Measurements from ENCODE around the gene CA5A. TPM values are rescaled to one million over a fixed set of nuclear protein-coding genes. Genes with fewer than 3 reads are reported as not detected.

The CA5A gene
- total and polyA plus RNA-seq, 2 of the 13 experiments (the other 11 are each of a cell fraction or from before 2014, with no cell fraction given) = 66.8 to 106 TPM

DNA sequence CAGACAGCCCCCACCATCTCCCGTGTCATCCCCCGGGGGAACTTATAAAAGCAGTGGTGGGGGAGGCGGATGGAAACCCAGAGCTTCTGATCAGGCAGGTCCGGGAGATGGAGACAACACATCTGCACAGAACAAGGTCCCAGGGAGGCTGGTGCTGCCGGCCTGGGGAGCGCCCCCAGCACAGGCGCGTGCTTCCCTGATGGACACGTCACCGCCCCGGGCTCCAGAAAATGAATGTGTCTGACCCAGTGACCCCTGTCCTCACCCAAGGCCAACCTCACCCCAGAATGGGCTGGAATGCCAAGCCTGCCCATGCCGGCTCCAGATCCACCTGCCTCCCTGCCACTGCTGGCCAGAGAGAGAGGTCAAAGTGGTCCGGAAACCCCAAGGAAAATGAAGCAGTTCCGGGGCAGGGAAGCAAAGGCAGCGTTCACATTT is 79.5 kb downstream of the CA5A start (continued):
- TF ChIP-seq, protein P1, sequence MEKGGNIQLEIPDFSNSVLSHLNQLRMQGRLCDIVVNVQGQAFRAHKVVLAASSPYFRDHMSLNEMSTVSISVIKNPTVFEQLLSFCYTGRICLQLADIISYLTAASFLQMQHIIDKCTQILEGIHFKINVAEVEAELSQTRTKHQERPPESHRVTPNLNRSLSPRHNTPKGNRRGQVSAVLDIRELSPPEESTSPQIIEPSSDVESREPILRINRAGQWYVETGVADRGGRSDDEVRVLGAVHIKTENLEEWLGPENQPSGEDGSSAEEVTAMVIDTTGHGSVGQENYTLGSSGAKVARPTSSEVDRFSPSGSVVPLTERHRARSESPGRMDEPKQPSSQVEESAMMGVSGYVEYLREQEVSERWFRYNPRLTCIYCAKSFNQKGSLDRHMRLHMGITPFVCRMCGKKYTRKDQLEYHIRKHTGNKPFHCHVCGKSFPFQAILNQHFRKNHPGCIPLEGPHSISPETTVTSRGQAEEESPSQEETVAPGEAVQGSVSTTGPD (CRISPR knock-in tag; IDR thresholded peaks at IDR 0.05) = no peak
- TF ChIP-seq, protein P2, sequence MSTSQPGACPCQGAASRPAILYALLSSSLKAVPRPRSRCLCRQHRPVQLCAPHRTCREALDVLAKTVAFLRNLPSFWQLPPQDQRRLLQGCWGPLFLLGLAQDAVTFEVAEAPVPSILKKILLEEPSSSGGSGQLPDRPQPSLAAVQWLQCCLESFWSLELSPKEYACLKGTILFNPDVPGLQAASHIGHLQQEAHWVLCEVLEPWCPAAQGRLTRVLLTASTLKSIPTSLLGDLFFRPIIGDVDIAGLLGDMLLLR (CRISPR knock-in tag; IDR thresholded peaks at IDR 0.05) = no peak
- TF ChIP-seq FOXJ3 (CRISPR knock-in tag; IDR thresholded peaks at IDR 0.05; ENCODE audit: borderline replicate concordance) (no peak), MTF2 (CRISPR knock-in tag; IDR thresholded peaks at IDR 0.05; ENCODE audit: borderline replicate concordance) (no peak), TARDBP (CRISPR knock-in tag; IDR thresholded peaks at IDR 0.05) (no peak), PCBP2 (optimal IDR thresholded peaks at IDR 0.05; ENCODE audit: low read depth, low read length, poor library complexity, severe bottlenecking) (no peak), ZNF121 (CRISPR knock-in tag; IDR thresholded peaks at IDR 0.05) (no peak), ZNF589 (CRISPR knock-in tag; conservative IDR thresholded peaks at IDR 0.05) (0 out of 2 replicates have a peak, but pooled peaks have one; percentile 5), ZNF138 (CRISPR knock-in tag; IDR thresholded peaks at IDR 0.05; ENCODE audit: low read depth) (no peak), HNRNPH1 (optimal IDR thresholded peaks at IDR 0.05; ENCODE audit: low read depth, low read length) (no peak), ZSCAN9 (CRISPR knock-in tag; IDR thresholded peaks at IDR 0.05; ENCODE audit: borderline replicate concordance) (no peak)
- TF ChIP-seq, protein P3, sequence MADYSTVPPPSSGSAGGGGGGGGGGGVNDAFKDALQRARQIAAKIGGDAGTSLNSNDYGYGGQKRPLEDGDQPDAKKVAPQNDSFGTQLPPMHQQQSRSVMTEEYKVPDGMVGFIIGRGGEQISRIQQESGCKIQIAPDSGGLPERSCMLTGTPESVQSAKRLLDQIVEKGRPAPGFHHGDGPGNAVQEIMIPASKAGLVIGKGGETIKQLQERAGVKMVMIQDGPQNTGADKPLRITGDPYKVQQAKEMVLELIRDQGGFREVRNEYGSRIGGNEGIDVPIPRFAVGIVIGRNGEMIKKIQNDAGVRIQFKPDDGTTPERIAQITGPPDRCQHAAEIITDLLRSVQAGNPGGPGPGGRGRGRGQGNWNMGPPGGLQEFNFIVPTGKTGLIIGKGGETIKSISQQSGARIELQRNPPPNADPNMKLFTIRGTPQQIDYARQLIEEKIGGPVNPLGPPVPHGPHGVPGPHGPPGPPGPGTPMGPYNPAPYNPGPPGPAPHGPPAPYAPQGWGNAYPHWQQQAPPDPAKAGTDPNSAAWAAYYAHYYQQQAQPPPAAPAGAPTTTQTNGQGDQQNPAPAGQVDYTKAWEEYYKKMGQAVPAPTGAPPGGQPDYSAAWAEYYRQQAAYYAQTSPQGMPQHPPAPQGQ (CRISPR knock-in tag; IDR thresholded peaks at IDR 0.05; ENCODE audit: borderline replicate concordance) = no peak
- TF ChIP-seq, protein P4, sequence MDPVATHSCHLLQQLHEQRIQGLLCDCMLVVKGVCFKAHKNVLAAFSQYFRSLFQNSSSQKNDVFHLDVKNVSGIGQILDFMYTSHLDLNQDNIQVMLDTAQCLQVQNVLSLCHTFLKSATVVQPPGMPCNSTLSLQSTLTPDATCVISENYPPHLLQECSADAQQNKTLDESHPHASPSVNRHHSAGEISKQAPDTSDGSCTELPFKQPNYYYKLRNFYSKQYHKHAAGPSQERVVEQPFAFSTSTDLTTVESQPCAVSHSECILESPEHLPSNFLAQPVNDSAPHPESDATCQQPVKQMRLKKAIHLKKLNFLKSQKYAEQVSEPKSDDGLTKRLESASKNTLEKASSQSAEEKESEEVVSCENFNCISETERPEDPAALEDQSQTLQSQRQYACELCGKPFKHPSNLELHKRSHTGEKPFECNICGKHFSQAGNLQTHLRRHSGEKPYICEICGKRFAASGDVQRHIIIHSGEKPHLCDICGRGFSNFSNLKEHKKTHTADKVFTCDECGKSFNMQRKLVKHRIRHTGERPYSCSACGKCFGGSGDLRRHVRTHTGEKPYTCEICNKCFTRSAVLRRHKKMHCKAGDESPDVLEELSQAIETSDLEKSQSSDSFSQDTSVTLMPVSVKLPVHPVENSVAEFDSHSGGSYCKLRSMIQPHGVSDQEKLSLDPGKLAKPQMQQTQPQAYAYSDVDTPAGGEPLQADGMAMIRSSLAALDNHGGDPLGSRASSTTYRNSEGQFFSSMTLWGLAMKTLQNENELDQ (CRISPR knock-in tag; IDR thresholded peaks at IDR 0.05; ENCODE audit: borderline replicate concordance) = no peak
- TF ChIP-seq, protein P5, sequence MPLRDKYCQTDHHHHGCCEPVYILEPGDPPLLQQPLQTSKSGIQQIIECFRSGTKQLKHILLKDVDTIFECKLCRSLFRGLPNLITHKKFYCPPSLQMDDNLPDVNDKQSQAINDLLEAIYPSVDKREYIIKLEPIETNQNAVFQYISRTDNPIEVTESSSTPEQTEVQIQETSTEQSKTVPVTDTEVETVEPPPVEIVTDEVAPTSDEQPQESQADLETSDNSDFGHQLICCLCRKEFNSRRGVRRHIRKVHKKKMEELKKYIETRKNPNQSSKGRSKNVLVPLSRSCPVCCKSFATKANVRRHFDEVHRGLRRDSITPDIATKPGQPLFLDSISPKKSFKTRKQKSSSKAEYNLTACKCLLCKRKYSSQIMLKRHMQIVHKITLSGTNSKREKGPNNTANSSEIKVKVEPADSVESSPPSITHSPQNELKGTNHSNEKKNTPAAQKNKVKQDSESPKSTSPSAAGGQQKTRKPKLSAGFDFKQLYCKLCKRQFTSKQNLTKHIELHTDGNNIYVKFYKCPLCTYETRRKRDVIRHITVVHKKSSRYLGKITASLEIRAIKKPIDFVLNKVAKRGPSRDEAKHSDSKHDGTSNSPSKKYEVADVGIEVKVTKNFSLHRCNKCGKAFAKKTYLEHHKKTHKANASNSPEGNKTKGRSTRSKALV (CRISPR knock-in tag; IDR thresholded peaks at IDR 0.05) = no peak
- TF ChIP-seq, protein P6, sequence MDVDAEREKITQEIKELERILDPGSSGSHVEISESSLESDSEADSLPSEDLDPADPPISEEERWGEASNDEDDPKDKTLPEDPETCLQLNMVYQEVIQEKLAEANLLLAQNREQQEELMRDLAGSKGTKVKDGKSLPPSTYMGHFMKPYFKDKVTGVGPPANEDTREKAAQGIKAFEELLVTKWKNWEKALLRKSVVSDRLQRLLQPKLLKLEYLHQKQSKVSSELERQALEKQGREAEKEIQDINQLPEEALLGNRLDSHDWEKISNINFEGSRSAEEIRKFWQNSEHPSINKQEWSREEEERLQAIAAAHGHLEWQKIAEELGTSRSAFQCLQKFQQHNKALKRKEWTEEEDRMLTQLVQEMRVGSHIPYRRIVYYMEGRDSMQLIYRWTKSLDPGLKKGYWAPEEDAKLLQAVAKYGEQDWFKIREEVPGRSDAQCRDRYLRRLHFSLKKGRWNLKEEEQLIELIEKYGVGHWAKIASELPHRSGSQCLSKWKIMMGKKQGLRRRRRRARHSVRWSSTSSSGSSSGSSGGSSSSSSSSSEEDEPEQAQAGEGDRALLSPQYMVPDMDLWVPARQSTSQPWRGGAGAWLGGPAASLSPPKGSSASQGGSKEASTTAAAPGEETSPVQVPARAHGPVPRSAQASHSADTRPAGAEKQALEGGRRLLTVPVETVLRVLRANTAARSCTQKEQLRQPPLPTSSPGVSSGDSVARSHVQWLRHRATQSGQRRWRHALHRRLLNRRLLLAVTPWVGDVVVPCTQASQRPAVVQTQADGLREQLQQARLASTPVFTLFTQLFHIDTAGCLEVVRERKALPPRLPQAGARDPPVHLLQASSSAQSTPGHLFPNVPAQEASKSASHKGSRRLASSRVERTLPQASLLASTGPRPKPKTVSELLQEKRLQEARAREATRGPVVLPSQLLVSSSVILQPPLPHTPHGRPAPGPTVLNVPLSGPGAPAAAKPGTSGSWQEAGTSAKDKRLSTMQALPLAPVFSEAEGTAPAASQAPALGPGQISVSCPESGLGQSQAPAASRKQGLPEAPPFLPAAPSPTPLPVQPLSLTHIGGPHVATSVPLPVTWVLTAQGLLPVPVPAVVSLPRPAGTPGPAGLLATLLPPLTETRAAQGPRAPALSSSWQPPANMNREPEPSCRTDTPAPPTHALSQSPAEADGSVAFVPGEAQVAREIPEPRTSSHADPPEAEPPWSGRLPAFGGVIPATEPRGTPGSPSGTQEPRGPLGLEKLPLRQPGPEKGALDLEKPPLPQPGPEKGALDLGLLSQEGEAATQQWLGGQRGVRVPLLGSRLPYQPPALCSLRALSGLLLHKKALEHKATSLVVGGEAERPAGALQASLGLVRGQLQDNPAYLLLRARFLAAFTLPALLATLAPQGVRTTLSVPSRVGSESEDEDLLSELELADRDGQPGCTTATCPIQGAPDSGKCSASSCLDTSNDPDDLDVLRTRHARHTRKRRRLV (CRISPR knock-in tag; IDR thresholded peaks at IDR 0.05) = no peak; the same call in 1 of the 2 replicates
